ENCODE results near the gene ZNF615.
"Not testable (repeated sequence)": the region's sequence is repeated elsewhere in the genome, so short reads cannot be mapped to it uniquely, and the experiment has no call there.

ZNF615 gene

GRCh38 chr19:51980116-51980736 is 27.8 kb downstream of the ZNF615 start:
- DNase-seq, result no peak

GRCh38 chr19:51978882-51979281 is 29.1 kb downstream of the ZNF615 start:
- DNase-seq, result no peak

- DNase-seq, result no peak
Measured at GRCh38 chr19:51977346-51977745, 30.7 kb downstream of the ZNF615 start.

GRCh38 chr19:51976852-51977251 is 31.2 kb downstream of the ZNF615 start:
- DNase-seq, result no peak

GRCh38 chr19:51975787-51976186 is 32.2 kb downstream of the ZNF615 start:
- DNase-seq, result not testable (repeated sequence)

GRCh38 chr19:51971624-51972023 is 36.4 kb downstream of the ZNF615 start:
- no peak for DNase-seq

GRCh38 chr19:51970718-51971117 is 37.3 kb downstream of the ZNF615 start:
- no peak for DNase-seq

GRCh38 chr19:51965583-51965982 is 42.4 kb downstream of the ZNF615 start:
- no peak for DNase-seq

- DNase-seq, result not testable (repeated sequence)
Measured at GRCh38 chr19:51960621-51961233, 47.3 kb downstream of the ZNF615 start.

GRCh38 chr19:51959791-51960190 is 48.2 kb downstream of the ZNF615 start:
- no peak for DNase-seq

GRCh38 chr19:51957846-51958245 is 50.2 kb downstream of the ZNF615 start:
- not testable (repeated sequence) for DNase-seq

- DNase-seq, result no peak
Measured at GRCh38 chr19:51948975-51949374, 59.0 kb downstream of the ZNF615 start.

- no peak for DNase-seq
Measured at GRCh38 chr19:51946602-51947001, 61.4 kb downstream of the ZNF615 start.

- DNase-seq, result no peak
Measured at GRCh38 chr19:51944798-51945552, 63.0 kb downstream of the ZNF615 start.
